Measurements from ENCODE around the gene DNAJB11.
A peak's percentile ranks its signal among the peaks of the same experiment; 100 is the strongest.

Gene DNAJB11

DNA sequence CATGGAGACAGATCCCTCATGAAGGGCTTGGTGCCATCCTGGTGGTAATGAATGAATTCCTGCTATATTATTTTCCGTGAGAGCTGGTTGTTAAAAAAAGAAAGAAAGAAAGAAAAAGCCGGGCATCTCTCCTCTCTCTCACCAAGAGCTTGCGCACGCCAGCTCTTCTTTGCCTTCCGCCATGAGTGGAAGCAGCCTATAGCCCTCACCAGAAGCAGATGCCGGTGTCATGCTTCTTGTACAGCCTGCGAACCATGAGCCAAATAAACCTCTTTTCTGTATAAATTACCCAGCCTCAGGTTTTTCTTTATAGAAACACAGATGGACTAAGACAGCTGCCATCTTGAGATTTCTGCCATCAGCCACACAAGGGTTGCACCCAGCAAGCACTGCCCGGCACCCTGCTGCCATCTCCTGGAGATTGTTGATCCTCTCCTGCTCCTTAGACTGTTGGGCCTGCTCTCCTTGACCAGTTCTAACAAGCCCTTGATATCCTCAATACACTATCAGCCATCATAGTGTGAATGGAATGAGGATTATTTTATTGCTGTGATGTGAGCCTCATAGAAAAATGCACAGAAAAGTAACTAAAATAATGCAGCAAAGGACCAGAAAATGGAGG is 38.8 kb downstream of the DNAJB11 start:
- no peaks in the 10 kb centered on the region for H3K36me3 ChIP-seq (ENCODE audit: insufficient read depth, low read length)
- TF ChIP-seq EZH2phosphoT487 (IDR thresholded peaks at IDR 0.05; ENCODE audit: borderline replicate concordance) (no peak), CTCF (conservative IDR thresholded peaks at IDR 0.05; ENCODE audit: low read length) (peak; percentile 54)
- no peaks in the 10 kb centered on the region for H3K79me2 ChIP-seq (ENCODE audit: insufficient read depth, low read length)
- H3K4me1 ChIP-seq (ENCODE audit: insufficient read depth, low read length, poor library complexity, severe bottlenecking) = peaks cover 3% of the 10 kb centered on the region
- no peaks in the 10 kb centered on the region for H3K9me3 ChIP-seq (ENCODE audit: insufficient read depth, low read depth, low read length)
- no peaks in the 10 kb centered on the region for H3K9me2 ChIP-seq (replicated peaks; ENCODE audit: low read depth, low read length)
- H3K4me2 ChIP-seq (ENCODE audit: low read depth, low read length, poor library complexity, severe bottlenecking) = no peak overlapping the region
- no peaks in the 10 kb centered on the region for H4K20me1 ChIP-seq (ENCODE audit: insufficient read depth, low read length, poor library complexity, severe bottlenecking)
- no peaks in the 10 kb centered on the region for H3F3A ChIP-seq (ENCODE audit: low read depth)
- no peaks in the 10 kb centered on the region for H3K27me3 ChIP-seq (ENCODE audit: insufficient read depth, low read length, poor library complexity, severe bottlenecking)
- H2AFZ ChIP-seq (ENCODE audit: low read length) = peak overlapping the region; percentile 40; the same call in 1 of the 2 replicates
- no peak overlapping the region for H3K9ac ChIP-seq (ENCODE audit: low read depth, low read length, poor library complexity, severe bottlenecking)
- H3K4me3 ChIP-seq (ENCODE audit: low read length, poor library complexity, severe bottlenecking) = no peak overlapping the region

GRCh38 chr3:186612065-186612464 is 41.5 kb downstream of the DNAJB11 start:
- no peaks in the 10 kb centered on the region for H3F3A ChIP-seq (ENCODE audit: low read depth)
- H3K4me2 ChIP-seq (ENCODE audit: low read depth, low read length, poor library complexity, severe bottlenecking) = no peak overlapping the region
- H3K4me1 ChIP-seq (ENCODE audit: insufficient read depth, low read length, poor library complexity, severe bottlenecking) = peaks cover 8% of the 10 kb centered on the region
- no peaks in the 10 kb centered on the region for H3K9me2 ChIP-seq (replicated peaks; ENCODE audit: low read depth, low read length)
- no peaks in the 10 kb centered on the region for H4K20me1 ChIP-seq (ENCODE audit: insufficient read depth, low read length, poor library complexity, severe bottlenecking)
- TF ChIP-seq EZH2phosphoT487 (IDR thresholded peaks at IDR 0.05; ENCODE audit: borderline replicate concordance) = no peak
- no peak for TF ChIP-seq CTCF (conservative IDR thresholded peaks at IDR 0.05; ENCODE audit: low read length)
- no peak overlapping the region for H3K9ac ChIP-seq (ENCODE audit: low read depth, low read length, poor library complexity, severe bottlenecking)
- no peaks in the 10 kb centered on the region for H3K36me3 ChIP-seq (ENCODE audit: insufficient read depth, low read length)
- H3K9me3 ChIP-seq (ENCODE audit: insufficient read depth, low read depth, low read length) = no peaks in the 10 kb centered on the region
- no peaks in the 10 kb centered on the region for H3K27me3 ChIP-seq (ENCODE audit: insufficient read depth, low read length, poor library complexity, severe bottlenecking)
- no peak overlapping the region for H3K4me3 ChIP-seq (ENCODE audit: low read length, poor library complexity, severe bottlenecking)
- no peaks in the 10 kb centered on the region for H3K79me2 ChIP-seq (ENCODE audit: insufficient read depth, low read length)
- H2AFZ ChIP-seq (ENCODE audit: low read length) = no peak overlapping the region

- Histone ChIP-seq H3K27me3 (ENCODE audit: insufficient read depth, low read length, poor library complexity, severe bottlenecking) (no peaks in the 10 kb centered on the region), H3K4me1 (ENCODE audit: insufficient read depth, low read length, poor library complexity, severe bottlenecking) (peaks cover 8% of the 10 kb centered on the region), H3F3A (ENCODE audit: low read depth) (no peaks in the 10 kb centered on the region), H3K4me2 (ENCODE audit: low read depth, low read length, poor library complexity, severe bottlenecking) (no peak within 1 kb of the TSS), H3K9me3 (ENCODE audit: insufficient read depth, low read depth, low read length) (no peaks in the 10 kb centered on the region), H3K79me2 (ENCODE audit: insufficient read depth, low read length) (no peaks in the 10 kb centered on the region), H3K9ac (ENCODE audit: low read depth, low read length, poor library complexity, severe bottlenecking) (no peak within 1 kb of the TSS), H2AFZ (ENCODE audit: low read length) (no peak within 1 kb of the TSS), H3K36me3 (ENCODE audit: insufficient read depth, low read length) (no peaks in the 10 kb centered on the region), H3K4me3 (ENCODE audit: low read length, poor library complexity, severe bottlenecking) (no peak within 1 kb of the TSS), H3K9me2 (replicated peaks; ENCODE audit: low read depth, low read length) (no peaks in the 10 kb centered on the region), H4K20me1 (ENCODE audit: insufficient read depth, low read length, poor library complexity, severe bottlenecking) (no peaks in the 10 kb centered on the region)
- no peak for TF ChIP-seq CTCF (conservative IDR thresholded peaks at IDR 0.05; ENCODE audit: low read length)
- no peak for TF ChIP-seq EZH2phosphoT487 (IDR thresholded peaks at IDR 0.05; ENCODE audit: borderline replicate concordance)
These were observed 42.5 kb downstream of the DNAJB11 start, which contains the start of gene AHSG for GRCh38 chr3:186612721-186613636. AHSG (plus strand) TSS chr3:186613060; CDS start chr3:186613142, 82 bp downstream.

All from Loucy (cell line).